ENCODE results near the gene CTNNA3. TPM values are rescaled to one million over a fixed set of nuclear protein-coding genes. Genes with fewer than 3 reads are reported as not detected.

CTNNA3 gene
- total and polyA plus RNA-seq, 2 of the 4 experiments (the other 2 are of a cell fraction): 0.19 to 0.90 TPM

- no TSS peak for BruUV-seq (replicated peaks)
- H3K79me1 ChIP-seq (ENCODE audit: low read depth in 1 of 2, low read length in 2 of 2): no peaks in the 10 kb centered on the region
- no CpG with 5 or more reads among the region's 1 CpG for WGBS, 2 experiments (ENCODE audit: extremely low coverage in 2 of 2, insufficient read length in 1 of 2)
- DNase-seq (no peak), ATAC-seq (ENCODE audit: low read depth) (no peak)
- H2BK120ac ChIP-seq (ENCODE audit: low read depth, low read length): no peak overlapping the region
- TF ChIP-seq POLR2A (IDR thresholded peaks at IDR 0.05; ENCODE audit: low read depth, low read length): no peak
- TF ChIP-seq CHD1 (IDR thresholded peaks at IDR 0.05; ENCODE audit: low read depth, low read length): no peak
- TF ChIP-seq USF2 (IDR thresholded peaks at IDR 0.05; ENCODE audit: low read depth, low read length): no peak
- TF ChIP-seq BHLHE40 (IDR thresholded peaks at IDR 0.05; ENCODE audit: low read depth, low read length): no peak
- TF ChIP-seq ELK1 (IDR thresholded peaks at IDR 0.05; ENCODE audit: borderline replicate concordance, low read depth, low read length): no peak
- TF ChIP-seq SMC3 (IDR thresholded peaks at IDR 0.05; ENCODE audit: low read depth, low read length): no peak
- TF ChIP-seq RFX5 (IDR thresholded peaks at IDR 0.05; ENCODE audit: low read depth, low read length): no peak
- no peak for TF ChIP-seq RAD21 (IDR thresholded peaks at IDR 0.05; ENCODE audit: low read length)
- TF ChIP-seq CEBPB (IDR thresholded peaks at IDR 0.05; ENCODE audit: low read depth, low read length): no peak
- no peak overlapping the region for H2AFZ ChIP-seq (replicated peaks; ENCODE audit: low read length, poor library complexity)
- H3K23ac ChIP-seq (ENCODE audit: low read depth, low read length): no peak overlapping the region
- H2BK15ac ChIP-seq (ENCODE audit: low read depth, low read length): no peak overlapping the region
- no peak overlapping the region for H3K56ac ChIP-seq (ENCODE audit: extremely low read depth, insufficient read depth, low read length)
- H3K18ac ChIP-seq (ENCODE audit: low read depth, low read length): no peak overlapping the region
- H3K4me3 ChIP-seq (ENCODE audit: insufficient read depth, low read depth, low read length): no peak overlapping the region
- no peaks in the 10 kb centered on the region for H3K9me1 ChIP-seq (ENCODE audit: insufficient read depth, low read length)
- no peak overlapping the region for H2BK20ac ChIP-seq (ENCODE audit: low read depth, low read length)
- intact Hi-C loops (cut with micrococcal nuclease): no loop called here
- in situ Hi-C loops (cut with MboI; ENCODE audit: low sequenced_read_pairs): no loop called here
- H3K9me3 ChIP-seq (ENCODE audit: control insufficient read depth, insufficient read depth, low read length): no peaks in the 10 kb centered on the region
- H3K9ac ChIP-seq (ENCODE audit: low read depth, low read length): no peak overlapping the region
- no peaks in the 10 kb centered on the region for H3K4me1 ChIP-seq (ENCODE audit: control insufficient read depth, insufficient read depth, low read length)
- H3K27ac ChIP-seq (ENCODE audit: insufficient read depth, low read length): no peak overlapping the region
- no peak overlapping the region for H2AK9ac ChIP-seq (replicated peaks; ENCODE audit: low read depth, low read length, poor library complexity)
- H3K36me3 ChIP-seq (ENCODE audit: control insufficient read depth, insufficient read depth, low read length): no peaks in the 10 kb centered on the region
- POLR2A ChIA-PET (ENCODE audit: unreplicated experiment): no interaction called here
- H2BK5ac ChIP-seq (ENCODE audit: low read depth, low read length, poor library complexity, severe bottlenecking): no peak overlapping the region
- no peak overlapping the region for H2AK5ac ChIP-seq (ENCODE audit: low read depth, low read length)
- CTCF ChIA-PET: no interaction called here
- H4K5ac ChIP-seq (ENCODE audit: low read depth, low read length): no peak overlapping the region
- dilution Hi-C loops (cut with HindIII; ENCODE audit: low sequenced_read_pairs, unreplicated experiment): no loop called here
- no peak overlapping the region for H3K4me2 ChIP-seq (ENCODE audit: low read depth, low read length)
- H3K14ac ChIP-seq (replicated peaks; ENCODE audit: low read depth, low read length): no peak overlapping the region
- H3K4ac ChIP-seq (ENCODE audit: low read depth, low read length): no peak overlapping the region
- no peak overlapping the region for H4K91ac ChIP-seq (ENCODE audit: insufficient read depth, low read depth, low read length)
- no peaks in the 10 kb centered on the region for H3K27me3 ChIP-seq (ENCODE audit: control insufficient read depth, insufficient read depth, low read length)
- no peak overlapping the region for H4K8ac ChIP-seq (ENCODE audit: low read depth in 2 of 2, low read length in 2 of 2)
- no peaks in the 10 kb centered on the region for H4K20me1 ChIP-seq (ENCODE audit: insufficient read depth, low read length)
Measured at GRCh38 chr10:66535439-66535838, 1160.6 kb downstream of the CTNNA3 start.
